GM20000 (cell line): ENCODE results near the gene ASTL.
"Not testable (repeated sequence)": the region's sequence is repeated elsewhere in the genome, so short reads cannot be mapped to it uniquely, and the experiment has no call there.

Experiments used
- DNase-seq: peaks from one replicate; pipeline ENCODE4 v3.0.0; 2012; ENCODE audit warnings: low spot score
- TF ChIP-seq, protein P1 (sequence below): IDR thresholded peaks from 2 replicates; pipeline ENCODE4 v1.5.1; 2012; ENCODE audit warnings: mild to moderate bottlenecking, control low read depth; ENCODE audit errors: extremely low read depth, missing control alignments

The ASTL gene

DNA sequence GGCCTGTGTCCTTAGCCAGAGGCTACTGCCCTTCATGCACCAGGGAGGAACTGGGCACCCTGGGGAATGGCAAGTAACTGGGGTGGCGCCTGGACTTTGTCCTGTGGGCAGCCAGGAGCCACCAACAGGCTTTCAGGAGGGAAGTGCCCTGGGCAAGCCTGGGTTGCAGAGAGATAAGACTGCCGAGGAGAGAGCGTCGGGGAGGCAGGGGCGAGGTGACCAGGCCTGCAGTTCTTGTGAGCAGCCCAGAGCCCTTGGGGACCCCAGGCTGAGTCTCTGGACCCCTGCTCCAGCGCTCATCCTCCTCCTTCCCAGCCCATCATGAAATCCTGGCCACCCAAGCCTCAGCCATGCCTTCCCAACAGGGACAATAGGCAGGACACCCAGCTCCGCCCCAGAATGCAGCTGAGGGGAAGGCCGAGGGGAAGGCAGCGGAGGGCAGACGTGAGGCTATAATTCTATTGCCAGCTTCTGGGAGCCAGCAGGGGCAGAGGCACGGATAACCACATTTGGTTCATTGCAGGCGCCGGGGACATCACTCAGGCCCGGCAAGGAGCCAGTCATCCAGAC is 47.1 kb downstream of the ASTL start:
- DNase-seq: no peak
- TF ChIP-seq, protein P1, sequence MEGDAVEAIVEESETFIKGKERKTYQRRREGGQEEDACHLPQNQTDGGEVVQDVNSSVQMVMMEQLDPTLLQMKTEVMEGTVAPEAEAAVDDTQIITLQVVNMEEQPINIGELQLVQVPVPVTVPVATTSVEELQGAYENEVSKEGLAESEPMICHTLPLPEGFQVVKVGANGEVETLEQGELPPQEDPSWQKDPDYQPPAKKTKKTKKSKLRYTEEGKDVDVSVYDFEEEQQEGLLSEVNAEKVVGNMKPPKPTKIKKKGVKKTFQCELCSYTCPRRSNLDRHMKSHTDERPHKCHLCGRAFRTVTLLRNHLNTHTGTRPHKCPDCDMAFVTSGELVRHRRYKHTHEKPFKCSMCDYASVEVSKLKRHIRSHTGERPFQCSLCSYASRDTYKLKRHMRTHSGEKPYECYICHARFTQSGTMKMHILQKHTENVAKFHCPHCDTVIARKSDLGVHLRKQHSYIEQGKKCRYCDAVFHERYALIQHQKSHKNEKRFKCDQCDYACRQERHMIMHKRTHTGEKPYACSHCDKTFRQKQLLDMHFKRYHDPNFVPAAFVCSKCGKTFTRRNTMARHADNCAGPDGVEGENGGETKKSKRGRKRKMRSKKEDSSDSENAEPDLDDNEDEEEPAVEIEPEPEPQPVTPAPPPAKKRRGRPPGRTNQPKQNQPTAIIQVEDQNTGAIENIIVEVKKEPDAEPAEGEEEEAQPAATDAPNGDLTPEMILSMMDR: no peak

DNA sequence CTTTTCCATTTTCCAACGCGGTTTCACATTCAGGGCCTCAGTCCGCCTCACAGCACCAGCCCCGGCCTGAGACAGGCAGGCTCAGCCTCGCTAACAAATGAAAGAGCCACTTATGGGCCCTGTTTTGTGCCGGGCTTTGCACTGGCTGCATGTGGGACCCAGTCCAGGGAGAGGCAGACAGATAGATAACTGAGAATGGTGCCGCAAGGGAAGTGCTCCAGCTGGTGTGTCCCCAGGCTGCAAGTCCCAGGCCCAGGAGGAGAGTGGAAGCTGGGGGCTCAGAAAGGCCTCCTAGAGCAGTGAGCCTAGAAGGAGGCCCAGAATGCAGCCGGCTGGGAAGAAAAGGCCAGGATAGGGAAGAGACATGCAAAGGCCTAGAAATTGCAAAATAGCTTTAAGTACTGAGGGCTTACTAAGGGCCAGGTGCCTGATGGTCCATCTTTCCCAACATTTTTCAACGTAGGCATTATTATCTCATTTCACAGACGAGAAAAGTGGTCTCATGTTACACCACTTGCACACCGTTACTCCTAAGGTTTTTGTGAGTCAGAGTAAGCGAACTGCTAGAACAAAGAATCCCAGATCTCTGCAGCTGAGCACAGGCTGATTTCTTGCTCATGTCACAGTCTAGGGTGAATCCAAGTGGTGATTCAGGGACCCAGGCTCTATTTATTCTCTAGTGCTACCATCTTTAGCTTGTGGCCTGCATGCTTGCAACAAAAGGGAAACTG is 47.9 kb downstream of the ASTL start:
- TF ChIP-seq, protein P1: no peak
- no peak for DNase-seq

DNA sequence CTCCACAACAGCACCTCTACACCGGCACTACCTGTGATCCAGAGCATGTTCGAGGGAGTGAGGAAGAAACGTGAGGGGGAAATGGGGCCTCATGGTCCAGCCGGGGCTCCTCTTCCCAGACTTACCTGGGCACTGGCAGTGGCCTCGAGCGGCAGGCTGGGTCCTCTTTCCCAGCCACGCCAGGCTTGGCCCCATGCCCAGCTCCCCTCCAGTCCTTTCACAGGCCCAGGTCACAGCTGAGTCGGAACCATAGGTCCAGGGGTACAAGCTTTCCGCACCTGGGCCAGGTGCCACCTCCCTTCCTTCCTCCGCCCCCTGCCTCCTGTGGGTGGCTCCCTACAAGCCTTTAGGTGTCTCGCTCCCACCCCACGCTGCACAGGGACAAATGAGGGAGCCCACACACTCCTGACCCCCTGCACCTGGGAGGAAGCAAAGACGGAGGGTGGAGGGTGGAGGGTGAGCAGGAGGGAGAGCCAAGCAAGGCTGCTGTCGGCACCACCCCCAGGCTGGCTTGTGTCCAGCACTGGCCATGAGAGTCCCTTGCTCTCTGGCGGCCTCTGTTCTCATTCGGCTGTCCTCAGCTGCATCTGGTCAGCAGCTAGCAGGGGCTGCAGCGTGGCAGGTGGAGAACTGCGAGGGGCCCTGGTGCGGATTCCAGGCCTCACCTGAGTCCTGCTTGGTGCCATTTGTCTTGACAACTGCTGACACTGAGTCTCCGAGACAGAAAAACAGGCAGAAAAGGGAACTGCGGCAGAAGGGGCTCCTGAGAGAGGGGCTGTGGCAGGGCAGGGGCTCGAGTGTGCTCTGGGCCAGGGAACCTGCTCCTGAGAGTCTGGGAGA is 48.7 kb downstream of the ASTL start:
- no peak for DNase-seq
- TF ChIP-seq, protein P1: no peak

DNA sequence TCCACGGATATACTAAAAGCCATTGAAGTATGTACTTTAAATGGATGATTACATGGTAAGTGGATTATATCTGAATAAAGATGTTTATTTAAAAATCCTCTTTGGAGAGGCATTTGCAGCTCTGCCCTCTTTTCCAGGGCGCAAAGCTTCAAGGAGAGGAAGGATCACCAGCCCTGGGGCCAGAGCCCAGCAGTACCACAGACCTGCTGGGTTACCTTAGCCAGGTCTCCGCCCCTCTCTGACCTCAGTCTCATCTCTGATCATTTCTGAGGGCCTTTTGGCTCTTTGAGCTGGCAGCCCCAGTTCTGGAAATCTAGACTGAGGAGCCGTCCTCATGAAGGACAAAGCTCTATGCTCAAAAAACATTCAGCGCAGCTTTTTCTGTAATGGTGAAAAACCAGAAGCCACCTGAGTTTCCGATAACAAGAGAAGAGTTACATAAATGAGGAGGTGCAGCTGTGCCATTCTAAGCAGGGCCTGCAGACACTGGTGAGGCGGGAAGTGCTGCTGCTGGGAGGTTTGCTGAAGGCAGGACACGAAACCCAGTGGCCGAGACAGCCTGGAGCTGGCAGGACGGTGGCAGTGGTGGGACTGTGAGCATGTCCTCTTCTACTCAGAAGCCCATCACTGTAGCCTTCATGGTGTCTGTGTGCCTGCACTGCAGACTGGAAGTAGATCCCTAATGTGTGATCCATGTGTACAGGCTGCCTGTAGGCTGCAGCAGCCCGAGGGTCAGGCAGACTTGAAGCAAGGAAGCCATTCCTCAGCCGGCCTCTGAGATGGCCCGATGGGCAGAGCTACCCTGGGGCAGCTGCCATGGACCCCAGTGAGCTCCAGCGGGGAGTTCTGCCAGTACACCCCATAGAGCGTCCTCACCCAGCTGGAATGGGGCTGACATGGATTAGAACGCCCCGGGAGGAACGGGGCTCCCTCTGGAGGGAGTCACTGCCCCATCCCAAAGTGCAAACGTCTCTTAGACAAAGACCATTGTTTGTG is 49.7 kb downstream of the ASTL start:
- TF ChIP-seq, protein P1: no peak
- DNase-seq: no peak

DNA sequence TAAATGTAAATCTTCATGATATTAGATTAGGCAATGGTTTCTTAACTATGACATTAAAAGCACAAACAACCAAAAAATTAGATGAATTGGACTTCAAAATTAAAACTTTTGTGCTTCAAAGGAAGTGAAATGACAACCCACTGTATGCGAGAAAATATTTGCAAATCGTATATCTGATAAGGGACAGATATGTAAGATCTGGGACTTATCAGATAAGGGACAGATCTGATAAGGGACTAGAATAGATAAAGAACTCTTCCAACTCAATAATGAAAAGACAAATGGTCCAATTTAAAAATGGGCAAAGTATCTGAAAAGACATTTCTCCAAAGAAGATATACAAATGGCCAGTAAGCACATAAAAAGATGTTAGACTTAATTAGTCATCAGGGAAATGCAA is 51.2 kb downstream of the ASTL start:
- TF ChIP-seq, protein P1: no peak
- no peak for DNase-seq

DNA sequence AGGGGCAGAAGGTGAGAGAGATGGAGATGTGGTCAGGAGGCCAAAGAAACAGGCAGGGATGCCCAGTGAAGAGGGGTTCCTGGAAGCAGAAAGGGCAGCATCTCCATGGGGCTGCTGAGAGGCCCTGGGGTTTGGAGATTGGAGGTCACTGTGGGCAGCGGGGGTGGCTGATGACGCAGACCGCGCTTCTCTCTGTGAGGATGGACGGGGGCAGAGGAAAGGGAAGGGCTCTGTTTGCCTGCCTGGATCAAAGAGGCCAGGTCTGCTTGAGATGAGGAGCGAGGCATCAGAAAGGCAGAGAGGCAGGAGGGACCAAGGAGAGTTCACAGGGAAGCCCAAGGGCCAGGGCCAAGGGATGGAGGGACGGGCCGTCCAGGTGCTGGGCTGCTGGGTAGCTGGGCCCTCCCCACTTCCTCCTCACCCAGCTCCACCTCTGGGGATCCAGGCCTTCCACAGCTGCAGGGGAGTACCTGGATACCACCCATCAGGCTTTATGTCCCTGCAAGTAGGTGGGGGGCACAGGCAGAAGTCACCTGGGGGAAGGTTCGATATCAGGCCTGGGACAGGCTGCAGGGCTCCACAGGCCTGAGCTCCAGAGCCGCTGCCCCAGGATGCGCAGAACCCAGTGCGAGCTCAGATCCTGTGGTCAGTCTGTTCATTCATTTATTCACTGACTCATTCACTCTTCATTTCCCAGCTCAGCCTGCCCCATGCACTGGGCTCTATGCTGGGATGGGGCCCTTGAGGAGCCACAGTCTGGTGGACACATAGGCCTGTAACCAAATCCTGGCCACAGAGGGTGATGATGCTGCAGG is 52.6 kb downstream of the ASTL start:
- DNase-seq: no peak
- TF ChIP-seq, protein P1: no peak

DNA sequence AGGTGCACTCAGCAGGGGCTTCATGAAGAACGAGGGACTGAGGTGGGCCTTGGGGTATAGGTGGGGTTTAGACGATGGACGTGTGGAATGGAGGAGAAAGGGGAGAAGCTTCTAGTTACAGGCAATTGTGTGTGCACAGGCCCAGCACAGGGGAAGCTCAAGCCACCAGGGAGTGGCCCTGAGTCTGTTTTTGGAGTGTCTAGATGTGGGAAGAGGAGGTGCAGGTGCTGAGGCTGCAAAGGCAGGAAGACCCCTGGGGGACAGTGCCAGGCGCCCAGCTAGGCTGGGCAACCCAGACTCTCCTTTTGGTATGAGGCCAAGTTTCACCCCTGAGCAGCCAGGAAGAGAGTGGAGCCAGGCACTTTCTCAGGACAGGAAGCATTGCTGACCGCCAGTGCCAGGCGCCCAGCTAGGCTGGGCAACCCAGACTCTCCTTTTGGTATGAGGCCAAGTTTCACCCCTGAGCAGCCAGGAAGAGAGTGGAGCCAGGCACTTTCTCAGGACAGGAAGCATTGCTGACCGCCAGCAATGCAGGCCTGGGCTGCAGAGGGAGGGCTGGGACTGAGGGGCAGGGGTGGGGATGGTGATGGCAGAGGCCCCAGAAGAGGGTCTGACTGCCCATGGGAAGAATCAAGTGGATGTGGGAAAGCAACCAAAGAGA is 53.3 kb downstream of the ASTL start:
- DNase-seq: not testable (repeated sequence)
